ENCODE measurements around the gene RARA.
A peak's percentile ranks its signal among the peaks of the same experiment; 100 is the strongest.

Gene RARA

GRCh38 chr17:40309031-40309948 is at the start of gene RARA:
Gene RARA (plus strand): TSS chr17:40309180. CDS start chr17:40331219, 22,039 bp downstream.
- peak; percentile 60 for DNase-seq

GRCh38 chr17:40259505-40259904 is 49.5 kb upstream of the RARA start:
- DNase-seq = no peak

DNA sequence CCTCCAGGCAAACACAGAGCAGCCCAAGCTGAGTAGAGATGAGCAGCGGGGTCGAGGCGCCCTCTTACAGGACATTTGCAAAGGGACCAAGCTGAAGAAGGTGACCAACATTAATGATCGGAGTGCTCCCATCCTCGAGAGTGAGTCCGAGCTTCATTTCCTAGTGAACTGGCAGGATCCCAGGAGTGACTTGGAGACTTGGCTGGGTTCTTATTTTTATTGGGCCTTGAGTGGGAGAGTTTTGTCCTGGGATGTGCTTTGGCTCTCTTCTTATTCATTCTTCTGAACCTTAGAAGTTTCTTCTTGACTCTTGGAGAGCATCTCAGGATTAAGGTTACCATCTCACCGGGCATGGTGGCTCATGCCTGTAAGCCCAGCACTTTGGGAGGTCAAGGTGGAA is 48.5 kb upstream of the RARA start:
- no peak for DNase-seq

- DNase-seq = no peak
Measured at GRCh38 chr17:40264458-40265185, 44.4 kb upstream of the RARA start.

- DNase-seq = no peak
Measured at GRCh38 chr17:40265337-40265736, 43.6 kb upstream of the RARA start.

DNA sequence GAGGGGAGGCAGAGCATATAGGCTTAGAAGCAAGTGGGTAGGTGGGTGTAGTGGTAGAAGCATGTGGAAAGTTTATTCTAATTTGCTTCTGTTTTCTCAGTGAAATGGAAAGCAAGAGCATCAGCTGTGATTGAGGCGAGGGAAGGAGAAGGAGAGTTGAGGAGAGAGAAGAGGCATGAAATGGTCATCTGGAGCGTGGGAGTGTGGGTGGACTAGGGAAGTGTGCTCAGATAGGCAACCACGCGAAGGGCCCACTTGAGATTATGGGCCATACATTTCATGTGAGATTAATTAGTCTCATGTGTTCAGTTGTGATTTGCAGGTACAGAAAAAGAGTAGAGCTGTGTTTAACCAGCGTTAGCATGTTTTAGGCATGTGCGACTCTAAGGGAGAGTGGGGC is 42.1 kb upstream of the RARA start:
- no peak for DNase-seq

GRCh38 chr17:40268141-40268712 is 40.8 kb upstream of the RARA start:
- DNase-seq = no peak

DNA sequence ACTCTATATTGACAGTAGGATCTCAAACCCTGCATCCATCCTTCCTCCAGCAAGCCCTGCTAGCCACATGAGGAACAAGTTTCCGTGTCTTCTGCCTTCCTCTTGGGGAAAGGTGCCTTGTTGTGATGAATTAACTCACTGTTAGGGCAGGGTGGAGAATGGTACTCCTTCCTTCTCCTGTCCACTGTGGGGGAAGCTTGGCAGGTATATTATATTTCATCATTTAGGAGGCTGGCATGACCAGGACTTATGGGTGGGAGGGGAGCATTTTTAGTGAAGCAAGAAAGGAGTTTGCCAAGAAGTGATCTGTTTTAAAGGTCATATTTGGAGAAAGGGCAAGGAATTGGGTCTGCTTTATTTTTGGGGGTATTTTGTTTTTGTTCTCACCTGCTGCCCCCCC is 30.6 kb upstream of the RARA start:
- DNase-seq = no peak

- DNase-seq = no peak
Measured at GRCh38 chr17:40279402-40279801, 29.6 kb upstream of the RARA start.

DNA sequence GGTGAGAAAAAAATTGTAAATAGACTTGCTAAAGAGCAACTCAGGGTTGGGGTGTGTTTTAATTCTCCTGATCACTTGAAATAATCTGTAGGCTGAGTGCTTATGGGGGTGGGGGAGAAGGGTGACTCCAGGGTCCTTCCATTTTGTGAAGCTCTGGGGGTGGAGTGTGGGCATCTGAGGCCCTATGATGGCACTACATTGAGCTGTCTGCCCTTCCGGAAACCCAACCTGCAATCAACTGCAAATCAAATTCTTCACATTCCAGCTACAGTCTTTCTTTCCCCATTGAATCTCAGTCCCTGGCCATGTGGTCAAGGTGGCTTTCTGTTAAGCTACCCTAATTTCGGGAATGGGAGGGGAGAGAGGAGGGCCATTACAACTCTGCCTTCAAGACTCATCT is 27.3 kb upstream of the RARA start:
- DNase-seq = no peak

DNA sequence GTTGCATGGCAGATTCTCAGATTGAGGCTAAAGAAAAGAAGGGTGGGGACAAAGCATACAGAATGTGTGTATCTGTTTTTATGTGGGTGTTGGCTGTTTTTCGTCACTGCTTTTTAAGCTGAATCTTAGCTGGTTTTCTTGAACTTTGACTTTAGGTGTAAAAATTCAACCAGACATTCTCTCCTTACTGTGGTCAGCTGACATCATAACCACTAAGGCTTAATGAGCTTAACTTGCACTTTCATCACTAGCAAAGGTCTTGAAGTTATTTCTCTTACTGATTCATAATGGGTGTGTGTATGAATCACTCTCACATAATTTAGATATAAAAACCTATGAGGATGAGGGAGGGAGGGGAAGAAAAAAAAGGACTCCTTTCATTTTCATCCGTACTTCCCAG is 25.3 kb upstream of the RARA start:
- DNase-seq = no peak

DNA sequence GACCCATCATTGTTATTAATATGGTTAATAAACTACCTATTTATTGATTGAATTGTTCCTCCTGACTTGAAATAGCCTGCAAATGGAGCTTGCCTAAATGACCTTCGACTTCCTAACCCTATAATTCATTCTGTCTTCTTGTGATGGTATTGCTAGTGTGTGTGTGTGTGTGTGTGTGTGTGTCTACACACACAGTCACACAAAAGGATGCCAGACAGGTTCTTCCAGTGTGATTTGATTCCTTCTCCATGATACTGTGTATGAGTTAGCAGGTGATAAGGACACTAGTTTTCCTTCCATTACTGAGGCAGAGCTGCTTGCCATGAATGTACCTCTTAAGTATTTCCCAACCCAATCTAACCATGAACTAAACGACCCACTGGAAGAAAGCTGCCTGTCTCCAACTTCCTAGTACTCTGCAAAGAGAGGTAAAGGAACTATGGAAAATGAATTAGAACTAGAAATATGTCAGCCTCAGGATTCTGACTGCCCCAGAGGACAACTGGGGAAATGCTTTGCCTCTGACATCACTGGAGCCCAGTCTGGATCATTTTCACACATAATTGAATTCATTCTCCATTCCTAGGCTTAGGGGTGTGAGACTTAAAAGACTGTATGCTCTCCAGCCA is 24.8 kb upstream of the RARA start:
- no peak for DNase-seq

DNA sequence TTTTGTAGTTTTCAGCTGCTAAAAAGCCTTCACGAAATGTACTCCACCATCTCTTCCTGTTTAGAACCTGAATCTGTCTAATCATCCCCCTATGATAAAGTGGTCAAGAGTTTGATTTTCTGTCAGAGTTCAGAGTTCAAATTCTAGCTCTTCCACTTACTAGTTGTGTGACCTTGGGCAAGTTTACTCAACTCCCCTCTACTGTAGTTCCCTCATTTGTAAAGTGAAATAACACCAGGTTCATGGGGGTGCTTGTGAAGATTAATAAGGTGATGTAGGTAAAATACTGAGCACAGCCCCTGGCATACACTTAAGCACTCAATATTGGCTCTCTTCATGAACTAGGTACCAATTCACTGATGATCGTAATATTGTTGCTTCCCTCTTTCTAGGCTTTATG is 22.5 kb upstream of the RARA start:
- DNase-seq = no peak

DNA sequence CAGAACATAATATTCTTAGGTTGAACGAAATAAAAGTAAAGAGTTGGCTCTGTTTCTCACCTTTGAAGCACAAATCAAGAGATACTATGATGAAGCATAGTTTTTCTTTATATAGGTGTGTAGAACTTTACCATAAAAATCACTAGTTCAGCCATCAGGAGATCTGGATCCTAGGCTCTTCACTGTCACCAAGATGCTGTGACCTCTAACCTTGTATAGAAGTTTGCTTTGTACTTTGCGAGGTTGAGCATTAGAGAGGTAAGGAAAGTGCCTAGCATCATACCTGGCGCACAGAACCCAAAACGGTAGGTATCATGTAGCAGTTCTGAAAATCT is 21.9 kb upstream of the RARA start:
- no peak for DNase-seq

GRCh38 chr17:40287494-40288369 is 21.2 kb upstream of the RARA start, which contains the start of gene CDC6:
Gene CDC6 (plus strand): TSS chr17:40287879. CDS start chr17:40289421, 1,542 bp downstream.
- peak; percentile 99 for DNase-seq

DNA sequence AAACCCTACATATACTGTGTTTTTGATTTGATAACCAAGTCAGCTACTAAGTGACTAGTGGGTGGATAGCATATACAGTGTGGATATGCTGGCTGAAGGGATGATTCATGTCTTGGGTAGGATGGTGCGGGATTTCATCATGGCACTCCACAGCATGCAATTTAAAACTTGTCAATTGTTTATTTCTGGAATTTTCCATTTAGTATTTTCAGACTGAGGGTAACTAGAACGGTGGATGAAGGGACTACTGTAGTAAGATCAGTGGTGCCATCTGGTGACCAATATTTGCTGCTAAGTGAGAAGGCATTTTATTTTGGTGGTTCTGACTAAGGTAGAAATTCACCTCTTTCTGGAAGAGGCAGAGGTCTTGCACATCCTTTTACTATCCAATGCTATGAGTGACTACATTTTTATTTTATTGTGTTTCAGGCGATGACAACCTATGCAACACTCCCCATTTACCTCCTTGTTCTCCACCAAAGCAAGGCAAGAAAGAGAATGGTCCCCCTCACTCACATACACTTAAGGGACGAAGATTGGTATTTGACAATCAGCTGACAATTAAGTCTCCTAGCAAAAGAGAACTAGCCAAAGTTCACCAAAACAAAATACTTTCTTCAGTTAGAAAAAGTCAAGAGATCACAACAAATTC is 18.2 kb upstream of the RARA start:
- peak; percentile 30 for DNase-seq

DNA sequence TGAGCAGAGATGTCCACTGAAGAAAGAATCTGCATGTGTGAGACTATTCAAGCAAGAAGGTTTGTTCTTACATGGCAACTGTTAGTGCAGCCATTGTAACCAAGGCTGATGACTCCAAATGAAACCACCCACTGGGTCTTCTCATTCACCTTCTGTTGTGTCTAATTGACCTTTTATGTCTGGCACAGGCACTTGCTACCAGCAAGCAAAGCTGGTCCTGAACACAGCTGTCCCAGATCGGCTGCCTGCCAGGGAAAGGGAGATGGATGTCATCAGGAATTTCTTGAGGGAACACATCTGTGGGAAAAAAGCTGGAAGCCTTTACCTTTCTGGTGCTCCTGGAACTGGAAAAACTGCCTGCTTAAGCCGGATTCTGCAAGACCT is 17.7 kb upstream of the RARA start:
- DNase-seq = no peak

DNA sequence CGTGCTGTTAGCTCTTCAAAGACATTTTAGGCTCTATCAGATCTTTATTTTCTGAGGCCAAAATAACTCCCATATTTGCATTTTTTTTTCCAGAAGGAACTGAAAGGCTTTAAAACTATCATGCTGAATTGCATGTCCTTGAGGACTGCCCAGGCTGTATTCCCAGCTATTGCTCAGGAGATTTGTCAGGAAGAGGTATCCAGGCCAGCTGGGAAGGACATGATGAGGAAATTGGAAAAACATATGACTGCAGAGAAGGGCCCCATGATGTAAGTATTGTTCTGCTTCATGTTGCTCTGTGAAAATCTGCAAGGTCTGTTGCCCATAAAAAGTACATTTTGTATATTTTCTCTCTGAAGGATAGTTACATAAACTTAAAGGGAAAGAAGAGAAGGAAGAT is 15.6 kb upstream of the RARA start:
- DNase-seq = no peak

GRCh38 chr17:40295488-40296436 is 13.2 kb upstream of the RARA start:
- no peak for DNase-seq

DNA sequence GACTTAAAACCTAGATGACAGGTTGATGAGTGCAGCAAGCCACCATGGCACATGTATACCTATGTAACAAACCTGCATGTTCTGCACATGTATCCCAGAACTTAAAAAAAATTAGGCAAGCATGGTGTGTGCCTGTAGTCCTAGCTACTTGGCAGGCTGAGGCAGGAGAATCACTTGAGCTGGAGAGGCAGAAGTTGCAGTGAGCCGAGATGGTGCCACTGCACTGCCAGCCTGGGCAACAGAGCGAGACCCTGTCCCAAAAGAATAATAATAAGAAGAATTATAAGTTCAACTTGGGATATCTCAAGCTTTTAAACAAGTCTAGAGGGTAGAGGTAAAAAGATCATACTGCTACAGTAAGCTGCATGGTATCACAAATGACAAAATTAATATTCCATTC is 11.5 kb upstream of the RARA start:
- no peak for DNase-seq

DNA sequence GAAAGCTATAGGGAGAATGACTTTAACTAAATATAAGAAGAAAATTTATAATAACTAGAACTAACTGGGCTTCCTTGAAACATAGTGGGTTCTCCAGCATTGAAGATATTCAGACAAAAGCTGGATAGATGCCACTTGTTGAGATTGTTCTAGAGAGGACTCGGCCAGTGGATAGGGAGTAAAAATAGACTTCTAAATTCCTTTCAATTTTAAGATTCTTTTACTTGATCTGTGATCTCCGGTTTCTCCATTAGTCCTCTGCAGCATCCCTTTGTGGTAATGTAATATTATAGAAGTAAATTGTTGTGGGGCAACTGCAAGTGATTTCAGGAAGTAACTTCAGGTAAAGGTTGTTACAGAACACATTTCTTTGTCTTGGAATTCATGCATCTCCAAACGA is 10.3 kb upstream of the RARA start:
- DNase-seq = no peak
